NOMO-1 treated with DMSO at 0.1 percent for 48 hours (cell line): ENCODE data around the gene CERK.

ENCODE experiments used
- DNase-seq: peaks from one replicate; lab custom pipeline; 2025; ENCODE audit not compliant: unreplicated experiment; lab: John Stamatoyannopoulos, UW

Gene CERK

DNA sequence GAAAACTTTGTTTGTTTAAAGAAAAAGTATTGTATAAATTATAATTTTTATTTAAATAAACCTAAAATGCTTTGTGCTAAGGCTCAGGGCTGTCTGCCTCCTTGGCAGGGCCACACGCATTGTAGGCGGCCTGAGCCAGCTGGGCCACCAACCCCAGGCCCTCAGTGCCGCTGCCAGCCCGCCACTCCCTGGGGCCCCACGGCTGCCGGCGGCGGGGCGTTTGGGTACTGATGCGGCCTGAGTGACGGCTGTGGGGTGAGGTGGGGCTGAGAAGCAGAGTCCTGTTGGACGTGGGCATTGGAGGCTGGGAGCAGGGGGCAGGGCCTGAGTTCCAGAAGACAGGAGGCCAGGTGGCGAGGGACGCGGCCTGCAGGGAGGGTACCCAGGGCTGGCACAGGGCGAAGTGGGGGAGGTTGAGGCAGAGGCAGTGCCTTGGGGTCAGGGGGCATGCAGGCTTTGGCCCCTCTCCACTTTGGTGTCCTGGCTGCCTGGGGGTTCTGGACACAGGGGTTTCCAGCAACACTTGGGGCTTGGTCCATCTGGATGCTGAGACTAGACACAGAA is 58.3 kb downstream of the CERK start:
- no peak for DNase-seq

DNA sequence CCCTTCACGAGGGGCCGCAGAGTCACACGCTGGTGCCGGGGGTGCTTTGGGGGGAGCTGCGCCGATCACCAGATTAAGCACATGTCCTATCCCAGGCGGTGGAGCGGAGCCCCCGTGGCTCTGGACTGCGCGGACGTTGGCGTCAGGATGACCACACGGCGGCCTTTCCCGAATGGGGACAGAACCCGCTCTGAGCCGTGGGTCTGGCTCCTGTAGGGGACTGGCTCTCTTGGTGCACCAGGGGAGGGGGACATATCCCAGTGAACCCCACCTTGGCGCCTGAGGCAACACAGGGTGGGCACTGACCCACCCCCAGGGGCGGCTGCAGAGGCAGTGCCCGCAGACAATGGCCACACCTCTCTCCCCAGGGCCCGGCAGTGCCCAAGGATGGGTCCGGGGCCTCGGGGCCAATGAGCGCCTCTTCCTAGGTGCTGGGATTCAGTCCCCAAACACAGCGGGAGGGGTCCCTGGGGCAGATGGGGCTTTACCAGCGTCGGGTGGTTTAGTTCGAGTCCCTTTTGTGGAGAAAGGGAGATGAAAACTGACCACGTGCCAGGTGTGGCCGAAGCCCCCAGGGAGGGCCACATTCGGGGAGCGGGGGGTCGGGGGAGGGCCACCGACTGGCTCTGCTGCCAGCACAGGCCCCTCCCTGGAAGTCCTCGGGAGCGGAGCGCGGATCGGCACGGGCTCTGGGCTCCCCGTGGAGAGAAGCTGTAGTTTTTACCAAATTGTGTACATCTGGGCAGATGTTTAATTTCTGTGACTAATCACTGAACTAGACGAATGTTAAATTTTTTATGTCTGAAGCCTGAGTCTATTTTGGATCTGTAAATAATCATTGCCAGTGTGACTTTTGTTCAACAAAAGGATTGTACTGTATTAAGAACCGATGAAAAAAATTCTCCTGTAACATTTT is 59.0 kb downstream of the CERK start:
- DNase-seq: no peak

DNA sequence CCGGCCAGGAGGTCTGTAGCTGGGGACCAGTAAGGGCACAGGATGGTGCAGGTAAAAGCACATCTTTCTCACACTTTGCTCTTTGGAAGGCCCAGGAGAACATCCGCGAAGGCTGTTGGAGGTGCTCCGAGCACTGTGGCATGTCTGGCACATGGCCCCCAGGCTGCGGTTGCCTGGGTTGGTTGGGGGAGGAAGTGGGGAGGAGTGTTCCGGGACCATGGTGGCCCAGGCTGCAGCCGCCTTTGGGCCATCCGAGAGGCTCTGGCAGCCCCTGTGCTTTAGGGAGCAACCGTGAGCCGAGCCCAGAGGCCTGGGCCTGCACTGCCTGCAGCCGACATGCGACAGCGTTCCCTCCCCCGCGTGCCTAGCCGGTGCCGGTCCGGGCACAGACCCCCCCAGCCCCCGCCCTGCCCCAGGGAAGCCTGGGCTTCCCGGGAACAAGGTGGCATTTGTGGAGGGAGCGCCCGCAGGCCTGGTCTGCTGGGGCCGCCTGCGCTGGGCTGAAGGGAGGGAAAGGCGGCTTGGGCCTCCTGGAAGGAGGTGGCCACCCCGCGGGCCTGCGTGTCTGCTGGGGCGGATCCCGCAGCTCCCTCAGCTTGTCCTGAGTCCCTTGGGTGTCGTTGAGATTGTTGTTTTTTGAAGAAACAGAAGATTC is 59.9 kb downstream of the CERK start:
- no peak for DNase-seq

DNA sequence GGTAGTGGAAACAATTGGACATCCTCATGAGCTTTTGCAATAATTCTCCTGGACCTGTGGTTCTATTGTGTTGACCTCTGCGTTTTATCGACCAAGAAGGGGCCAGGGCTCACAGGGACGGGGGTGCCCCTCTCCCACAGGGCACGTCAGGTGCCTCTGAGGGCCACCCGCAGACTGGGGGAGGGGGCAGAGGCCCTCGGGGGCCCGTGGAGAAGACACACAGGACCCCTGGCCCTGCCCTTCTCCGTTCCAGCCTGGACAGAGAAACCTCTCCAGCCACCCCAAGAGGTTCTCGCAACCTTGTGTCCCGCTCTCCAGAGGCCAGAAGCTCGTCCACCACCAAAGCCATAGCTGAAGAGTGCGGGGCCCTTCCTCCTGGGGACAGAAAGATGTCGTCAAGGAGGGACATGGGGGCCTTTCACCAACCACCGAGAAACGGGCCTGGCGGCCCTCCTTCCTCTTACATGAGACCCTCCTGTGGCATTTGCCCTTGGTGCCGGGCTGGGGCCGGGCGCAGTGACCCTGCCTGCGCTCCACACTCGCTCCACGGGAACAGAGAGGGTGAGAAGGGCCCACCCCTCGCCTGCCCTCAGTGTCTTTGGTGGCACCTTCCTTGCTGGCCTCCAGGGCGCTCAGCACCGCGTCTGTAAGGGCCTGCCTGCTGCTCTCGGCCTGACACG is 60.6 kb downstream of the CERK start:
- DNase-seq: no peak

DNA sequence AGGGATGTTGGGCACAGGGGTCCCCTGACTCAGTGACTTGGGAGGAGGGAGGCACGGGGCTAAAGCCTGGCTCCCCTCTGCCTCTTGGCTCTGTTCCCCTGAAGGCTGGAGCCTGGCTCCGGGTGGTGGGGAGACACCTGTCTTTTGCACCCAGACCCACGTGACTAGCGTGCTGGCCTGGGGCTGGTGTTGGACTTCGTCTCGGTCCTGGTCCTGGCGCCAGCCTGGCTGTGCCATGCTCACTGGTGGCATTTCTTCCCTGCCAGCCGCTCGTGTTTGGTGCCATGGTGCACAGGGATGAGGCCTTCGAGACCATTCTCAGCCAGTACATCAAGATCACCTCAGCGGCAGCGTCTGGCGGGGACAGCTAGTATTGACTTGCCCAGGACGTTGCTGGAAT is 61.2 kb downstream of the CERK start:
- DNase-seq: no peak

DNA sequence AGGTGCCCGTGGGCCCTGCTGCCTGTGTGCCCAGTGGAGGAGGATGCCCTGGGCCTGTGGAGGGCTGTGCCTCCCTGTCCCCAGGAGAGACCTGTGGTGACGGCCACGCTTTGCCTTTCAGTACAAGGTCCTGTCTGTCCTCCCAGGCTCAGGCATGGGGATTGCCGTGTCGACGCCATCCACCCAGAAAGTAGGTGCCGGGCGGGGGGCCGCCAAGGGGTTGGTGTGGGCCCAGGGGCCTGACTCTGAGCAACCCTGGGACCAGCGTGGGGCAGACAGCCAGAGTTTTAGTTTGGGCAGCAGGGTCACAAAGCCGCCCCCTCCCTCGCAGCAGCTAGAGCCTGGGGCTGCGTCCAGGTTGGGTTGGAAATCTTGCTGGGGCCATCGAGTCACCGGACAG is 61.6 kb downstream of the CERK start:
- no peak for DNase-seq

DNA sequence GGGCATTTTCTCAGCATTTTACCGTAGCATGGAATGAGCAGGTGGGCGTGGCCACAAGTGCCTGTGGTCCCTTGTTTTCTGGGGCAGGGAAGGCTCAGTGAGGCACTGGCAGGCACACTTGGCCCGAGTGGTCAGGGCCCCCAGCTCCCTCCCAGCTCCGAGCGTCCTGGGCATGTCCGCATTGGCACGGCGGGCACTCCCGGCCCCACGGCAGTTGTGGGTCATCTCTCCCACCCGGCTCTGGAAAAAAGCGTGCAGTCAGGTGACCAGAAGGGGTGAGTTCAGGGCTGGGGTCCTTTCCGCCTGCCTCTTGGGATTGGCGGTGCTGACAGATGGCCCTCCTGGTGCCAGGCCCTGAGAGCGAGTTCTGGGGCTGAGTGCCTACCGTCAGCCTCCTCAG is 62.1 kb downstream of the CERK start:
- no peak for DNase-seq

DNA sequence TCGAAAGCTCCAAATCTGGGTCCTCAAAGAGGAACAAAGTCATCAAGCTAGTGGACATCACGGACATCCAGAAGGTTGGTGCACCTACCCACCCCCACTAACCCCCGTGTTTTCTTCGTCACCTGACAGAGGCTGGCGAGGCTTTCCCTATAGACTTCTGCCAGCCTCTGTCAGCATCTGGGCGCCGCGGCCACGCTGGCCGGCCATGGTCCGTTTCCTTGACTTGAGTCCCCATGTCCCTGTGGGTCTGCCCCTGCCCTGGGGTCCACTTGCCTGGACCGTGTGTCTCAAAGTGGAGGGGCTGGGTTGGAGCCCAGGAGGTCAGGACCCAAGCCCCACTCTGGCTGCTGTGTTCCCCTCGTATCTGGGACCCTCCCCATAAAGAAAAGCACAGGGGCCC is 62.6 kb downstream of the CERK start:
- no peak for DNase-seq

DNA sequence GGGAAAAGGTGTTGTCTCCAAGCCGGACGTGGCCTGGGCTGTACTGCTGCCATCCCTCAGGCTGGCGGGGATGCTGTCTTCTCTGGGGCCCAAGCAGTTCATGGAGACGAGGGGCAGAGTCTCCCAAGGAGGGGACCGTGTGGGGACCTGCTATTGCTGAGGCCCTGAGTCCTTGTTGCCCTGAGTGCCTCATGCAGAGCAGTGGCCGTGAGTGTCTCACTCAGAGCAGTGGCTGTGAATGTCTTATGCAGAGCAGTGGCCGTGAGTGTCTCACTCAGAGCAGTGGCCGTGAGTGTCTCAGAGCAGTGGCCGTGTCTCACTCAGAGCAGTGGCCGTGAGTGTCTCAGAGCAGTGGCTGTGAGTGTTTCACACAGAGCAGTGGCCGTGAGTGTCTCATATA is 63.1 kb downstream of the CERK start:
- no peak for DNase-seq

DNA sequence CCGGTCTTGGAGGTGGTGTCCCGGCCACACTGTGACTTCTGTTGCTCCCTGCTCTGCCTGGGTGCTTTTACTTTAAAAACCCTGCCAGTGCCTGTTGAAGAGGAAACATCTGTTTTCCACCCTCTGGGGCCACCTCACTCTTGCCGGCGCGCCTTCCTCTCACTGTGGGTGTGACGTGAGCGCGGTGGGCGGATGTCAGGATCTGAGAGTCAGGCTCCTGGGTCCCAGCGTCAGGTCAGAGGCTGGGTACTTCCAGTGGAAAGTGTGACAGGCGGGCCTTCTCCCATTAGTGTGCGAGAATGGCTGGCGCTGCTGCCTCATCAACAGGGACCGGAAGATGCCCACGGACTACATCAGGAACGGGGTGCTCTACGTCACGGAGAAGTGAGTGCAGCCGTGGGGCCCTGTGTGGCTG is 63.7 kb downstream of the CERK start:
- no peak for DNase-seq

DNA sequence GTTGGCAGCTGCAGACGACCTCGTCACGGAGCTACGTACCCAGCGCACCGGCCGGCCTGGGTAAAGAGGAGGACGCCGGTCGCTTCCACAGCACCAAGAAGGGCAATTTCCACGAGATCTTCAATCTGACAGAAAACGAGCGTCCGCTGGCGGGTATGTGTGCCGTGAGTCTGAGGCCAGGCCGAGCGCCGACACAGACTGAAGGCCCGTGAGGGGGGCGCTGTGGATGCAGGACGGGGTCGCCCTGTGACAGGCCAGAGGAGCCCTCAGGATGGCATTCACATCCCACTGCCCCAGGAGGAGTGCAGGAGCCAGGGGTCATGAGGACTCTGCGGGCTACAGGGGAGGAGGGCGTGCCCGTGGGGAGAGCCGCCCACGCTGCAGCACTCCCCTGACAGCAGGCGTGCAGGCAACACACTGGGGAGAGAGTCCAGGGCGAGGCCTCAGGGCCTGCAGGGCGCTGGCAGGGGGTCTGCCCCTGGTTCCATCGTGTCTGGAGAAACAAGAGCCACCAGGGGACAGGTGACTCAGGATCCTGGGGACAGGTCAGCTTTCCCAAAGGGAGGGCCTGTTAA is 64.3 kb downstream of the CERK start:
- DNase-seq: no peak

DNA sequence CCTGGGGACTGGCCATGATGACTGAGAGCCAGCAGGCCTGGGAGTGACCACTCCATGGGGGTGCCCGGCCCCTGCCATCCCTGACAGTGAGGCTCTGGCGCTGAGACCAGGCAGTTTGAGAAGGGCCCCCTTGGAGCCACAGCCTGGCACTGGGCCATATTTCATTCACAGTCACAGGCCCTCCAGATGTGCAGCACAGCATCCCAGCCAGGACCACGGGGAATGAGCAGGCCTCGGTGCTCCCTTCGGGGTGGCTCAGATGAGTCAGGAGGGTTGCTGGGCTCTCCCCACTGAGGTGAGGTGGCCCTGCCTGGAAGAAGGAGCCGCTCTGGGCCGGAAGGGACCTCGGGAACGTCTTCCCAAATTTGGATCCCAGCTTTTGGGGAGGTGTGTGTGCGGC is 64.8 kb downstream of the CERK start:
- DNase-seq: no peak

DNA sequence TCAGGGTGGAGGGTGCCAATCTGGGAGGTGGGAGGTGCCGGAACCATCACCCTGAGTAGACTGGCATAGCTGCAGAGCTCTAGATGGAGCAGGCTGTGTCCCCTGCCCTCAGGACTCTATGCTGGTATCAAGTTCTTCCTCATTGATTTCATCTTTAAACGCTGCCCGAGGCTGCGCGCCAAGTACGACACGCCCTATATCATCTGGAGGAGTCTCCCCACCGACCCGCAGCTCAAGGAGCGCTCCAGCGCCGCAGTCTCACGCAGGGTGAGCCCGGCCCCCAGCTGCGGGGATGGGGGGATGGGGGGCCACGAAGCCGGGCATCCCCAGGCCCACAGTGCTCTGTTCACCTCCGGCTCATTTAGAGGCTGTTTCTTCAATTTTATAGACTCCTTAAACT is 65.3 kb downstream of the CERK start:
- DNase-seq: no peak

DNA sequence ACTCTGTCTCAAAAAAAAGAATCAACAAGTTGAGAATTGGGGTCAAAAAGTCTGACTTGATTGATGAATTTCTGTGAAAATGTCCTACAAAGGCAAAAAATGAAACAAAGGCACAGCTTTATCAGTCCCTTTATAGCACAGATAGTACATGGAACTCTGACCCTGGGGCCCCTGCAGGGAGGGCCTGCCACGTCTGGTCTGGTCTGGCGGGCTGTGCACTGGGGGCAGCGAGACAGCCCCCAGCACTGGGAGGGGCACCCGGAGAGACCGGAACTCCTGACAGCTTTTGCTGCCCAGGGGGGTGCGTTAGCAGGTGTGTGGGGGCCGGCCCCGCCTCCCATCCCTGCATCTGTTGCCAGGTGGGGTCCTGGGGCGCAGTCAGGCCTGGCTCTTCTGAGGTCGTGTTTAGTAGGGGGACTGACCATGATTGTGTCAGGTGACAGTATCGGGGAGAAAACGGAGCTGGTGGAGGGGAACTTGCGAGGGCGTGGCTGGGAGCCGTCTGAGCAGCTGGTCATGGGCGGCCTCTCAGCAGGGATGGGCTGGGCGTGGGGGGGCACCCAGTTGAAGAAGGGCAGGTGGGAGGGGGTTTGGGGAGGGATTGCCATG is 66.1 kb downstream of the CERK start:
- no peak for DNase-seq

DNA sequence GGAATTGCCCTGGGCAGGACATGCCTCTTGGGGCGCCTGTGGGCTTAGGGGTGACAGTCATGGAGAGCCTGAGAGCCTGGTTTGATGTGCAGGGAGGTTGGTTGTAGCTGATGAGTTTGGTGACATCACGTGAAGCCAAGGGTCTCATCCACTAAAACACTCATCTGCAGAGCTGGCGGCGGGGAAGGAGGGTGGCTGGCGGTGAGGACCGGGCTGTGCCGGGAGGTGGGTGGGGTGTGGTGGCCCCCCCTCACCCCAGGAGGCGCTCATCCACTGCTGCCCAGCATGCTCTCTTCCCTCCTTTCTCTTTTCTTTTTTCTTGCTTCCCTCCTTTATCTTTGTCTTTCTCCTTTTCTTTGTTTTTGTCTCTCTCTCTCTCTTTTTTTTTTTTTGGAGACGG is 68.9 kb downstream of the CERK start:
- DNase-seq: no peak

DNA sequence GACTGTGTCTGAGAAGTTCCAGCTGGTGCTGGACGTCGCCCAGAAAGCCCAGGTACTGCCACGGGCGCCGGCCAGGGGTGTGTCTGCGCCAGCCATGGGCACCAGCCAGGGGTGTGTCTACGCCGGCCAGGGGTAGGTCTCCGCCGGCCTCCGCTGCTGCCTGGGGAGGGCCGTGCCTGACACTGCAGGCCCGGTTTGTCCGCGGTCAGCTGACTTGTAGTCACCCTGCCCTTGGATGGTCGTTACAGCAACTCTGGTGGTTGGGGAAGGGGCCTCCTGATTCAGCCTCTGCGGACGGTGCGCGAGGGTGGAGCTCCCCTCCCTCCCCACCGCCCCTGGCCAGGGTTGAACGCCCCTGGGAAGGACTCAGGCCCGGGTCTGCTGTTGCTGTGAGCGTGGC is 69.9 kb downstream of the CERK start:
- no peak for DNase-seq

DNA sequence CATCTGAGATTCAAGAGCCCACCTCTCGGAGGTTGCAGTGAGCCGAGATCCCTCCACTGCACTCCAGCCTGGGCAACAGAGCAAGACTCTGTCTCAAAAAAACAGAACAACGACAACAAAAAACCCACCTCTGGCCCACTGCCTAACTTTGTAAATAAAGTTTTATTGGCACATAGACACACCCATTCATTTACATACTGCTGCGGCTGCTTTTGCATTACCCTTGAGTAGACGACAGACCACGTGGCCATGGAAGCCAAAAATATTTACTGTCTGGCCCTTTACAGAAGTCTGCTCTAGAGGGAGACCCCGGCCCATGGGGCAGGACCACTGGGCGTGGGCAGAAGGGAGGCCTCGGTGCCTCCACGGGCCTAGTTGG is 70.8 kb downstream of the CERK start:
- no peak for DNase-seq

DNA sequence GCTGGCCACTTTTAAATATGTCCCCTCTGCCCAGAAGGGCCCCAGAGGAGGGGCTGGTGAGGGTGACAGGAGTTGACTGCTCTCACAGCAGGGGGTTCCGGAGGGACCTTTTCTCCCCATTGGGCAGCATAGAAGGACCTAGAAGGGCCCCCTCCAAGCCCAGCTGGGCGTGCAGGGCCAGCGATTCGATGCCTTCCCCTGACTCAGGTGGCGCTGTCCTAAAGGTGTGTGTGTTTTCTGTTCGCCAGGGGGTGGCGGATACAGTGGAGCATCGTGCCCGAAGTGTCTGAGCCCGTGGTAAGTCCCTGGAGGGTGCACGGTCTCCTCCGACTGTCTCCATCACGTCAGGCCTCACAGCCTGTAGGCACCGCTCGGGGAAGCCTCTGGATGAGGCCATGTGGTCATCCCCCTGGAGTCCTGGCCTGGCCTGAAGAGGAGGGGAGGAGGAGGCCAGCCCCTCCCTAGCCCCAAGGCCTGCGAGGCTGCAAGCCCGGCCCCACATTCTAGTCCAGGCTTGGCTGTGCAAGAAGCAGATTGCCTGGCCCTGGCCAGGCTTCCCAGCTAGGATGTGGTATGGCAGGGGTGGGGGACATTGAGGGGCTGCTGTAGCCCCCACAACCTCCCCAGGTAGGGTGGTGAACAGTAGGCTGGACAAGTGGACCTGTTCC is 71.3 kb downstream of the CERK start:
- DNase-seq: no peak

DNA sequence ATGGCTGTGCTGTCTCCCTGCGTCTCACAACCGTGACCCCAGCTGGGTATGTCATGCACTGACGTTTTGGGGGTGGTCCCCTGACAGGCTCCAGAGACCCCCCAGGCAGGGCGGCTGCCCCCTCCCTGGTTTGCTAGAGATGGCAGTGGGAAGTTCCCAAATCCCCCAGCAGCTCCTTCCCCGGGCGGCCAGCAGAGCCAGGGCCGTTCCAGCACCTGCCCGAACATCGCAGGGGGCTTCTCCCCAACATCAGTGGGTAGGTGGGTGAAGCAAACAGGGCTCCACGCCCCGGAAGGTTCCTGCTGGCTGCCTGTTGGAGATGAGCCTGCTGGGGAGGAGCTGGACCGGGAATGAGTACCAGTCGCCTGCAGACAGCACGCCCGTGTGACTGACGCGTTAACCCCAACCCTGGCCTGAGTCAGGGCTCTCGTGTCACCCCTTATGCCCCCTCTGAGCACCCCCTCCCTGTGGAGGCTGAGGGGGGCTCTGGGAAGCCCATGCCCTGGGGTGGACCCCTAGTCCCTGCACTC is 72.2 kb downstream of the CERK start:
- DNase-seq: no peak

DNA sequence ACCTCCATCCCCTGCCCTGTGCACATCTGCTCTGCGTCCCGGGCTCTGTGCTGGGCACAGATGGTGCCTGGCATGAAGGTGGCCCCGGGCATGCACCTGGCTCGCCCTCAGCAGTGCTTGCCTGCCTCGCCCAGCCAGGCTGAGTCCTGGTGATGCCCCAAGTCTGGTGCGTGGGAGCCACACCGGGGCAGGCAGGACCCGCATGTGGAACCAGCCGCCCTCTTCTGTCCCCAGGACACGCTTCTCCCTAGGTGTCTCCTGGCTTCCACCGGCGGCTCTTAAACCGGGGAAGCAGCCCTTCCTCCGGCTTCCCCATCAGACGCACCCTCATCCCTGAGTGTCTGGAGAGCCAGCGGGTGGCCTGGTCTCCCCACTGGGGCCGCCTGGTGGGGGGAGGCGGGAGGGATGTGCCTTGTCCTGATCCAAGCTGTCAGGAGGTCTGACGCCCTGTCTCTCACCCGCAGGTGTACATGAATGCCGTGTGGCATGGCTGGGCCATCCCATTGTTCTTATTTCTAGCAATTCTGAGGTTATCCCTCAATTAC is 72.8 kb downstream of the CERK start:
- no peak for DNase-seq
